K562 (cell line): ENCODE results near the gene MYCL. TPM values are rescaled to one million over a fixed set of nuclear protein-coding genes. Genes with fewer than 3 reads are reported as not detected.

ENCODE experiments used
- ASH1L ChIP-seq: fragments of 450-650 bp; IDR thresholded peaks from 2 replicates; pipeline ENCODE4 v1.6.1; 2018; ENCODE audit warnings: borderline replicate concordance, mild to moderate bottlenecking, low read depth; ENCODE audit not compliant: partially characterized antibody
- ATF3 ChIP-seq, 2 experiments: fragments of 450-650 bp in 1 of 2; sonication (generic) in 1 of 2; formaldehyde crosslinking in 1 of 2; IDR thresholded peaks in 1 of 2; conservative IDR thresholded peaks in 1 of 2; 2 replicates each; pipeline versions ENCODE4 v1.6.1 to v1.8.1; 2016 to 2023; ENCODE audit warnings: mild to moderate bottlenecking in 2 of 2, moderate library complexity in 2 of 2, inconsistent platforms in 1 of 2, missing genetic modification reagents in 1 of 2
- BRF2 ChIP-seq: IDR thresholded peaks from 3 replicates; pipeline ENCODE4 v1.6.1; 2011; ENCODE audit warnings: borderline replicate concordance, mild to moderate bottlenecking; ENCODE audit not compliant: insufficient read length, insufficient read depth
- DACH1 ChIP-seq: fragments of 450-650 bp; IDR thresholded peaks from 2 replicates; pipeline ENCODE4 v1.6.1; 2018; ENCODE audit not compliant: partially characterized antibody
- DMBX1 ChIP-seq: fragments of 250-450 bp; sonication (Bioruptor Pico); IDR thresholded peaks from 2 replicates; pipeline ENCODE4 v1.8.0; 2022; ENCODE audit warnings: inconsistent platforms, mild to moderate bottlenecking, moderate library complexity, borderline replicate concordance
- FOXK1 ChIP-seq: sonication (generic); formaldehyde crosslinking; IDR thresholded peaks from 2 replicates; pipeline ENCODE4 v1.8.0; 2022; ENCODE audit warnings: missing genetic modification reagents, mild to moderate bottlenecking, borderline replicate concordance
- ILF3 ChIP-seq: fragments of 450-650 bp; IDR thresholded peaks from 2 replicates; pipeline ENCODE4 v1.6.1; 2018; ENCODE audit warnings: antibody characterized with exemption, mild to moderate bottlenecking, moderate library complexity, borderline replicate concordance
- MAFK ChIP-seq: IDR thresholded peaks from 2 replicates; pipeline ENCODE4 v1.6.1; 2011; ENCODE audit warnings: low read length, improper control_type of control experiment
- MBD1 ChIP-seq: fragments of 250-450 bp; sonication (Bioruptor Pico); IDR thresholded peaks from 2 replicates; pipeline ENCODE4 v1.8.0; 2022; ENCODE audit warnings: inconsistent platforms
- MCM2 ChIP-seq: fragments of 450-650 bp; IDR thresholded peaks from 2 replicates; pipeline ENCODE4 v1.6.1; 2017; ENCODE audit warnings: low read depth, mild to moderate bottlenecking
- MEF2A ChIP-seq: IDR thresholded peaks from 2 replicates; pipeline ENCODE4 v1.6.1; 2011; ENCODE audit warnings: low read depth, mild to moderate bottlenecking, low read length, moderate library complexity; ENCODE audit not compliant: control insufficient read depth
- NBN ChIP-seq: fragments of 450-650 bp; IDR thresholded peaks from 2 replicates; pipeline ENCODE4 v1.6.1; 2016; ENCODE audit warnings: low read depth, mild to moderate bottlenecking
- NCOA6 ChIP-seq: fragments of 450-650 bp; IDR thresholded peaks from 2 replicates; pipeline ENCODE4 v1.6.1; 2017; ENCODE audit warnings: mild to moderate bottlenecking
- PHF21A ChIP-seq: fragments of 450-650 bp; IDR thresholded peaks from 2 replicates; pipeline ENCODE4 v1.6.1; 2017; ENCODE audit warnings: low read depth, borderline replicate concordance
- SOX6 ChIP-seq: fragments of 450-650 bp; IDR thresholded peaks from 2 replicates; pipeline ENCODE4 v1.6.1; 2014; ENCODE audit warnings: mild to moderate bottlenecking
- SRSF9 ChIP-seq: fragments of 200-400 bp; formaldehyde crosslinking; IDR thresholded peaks from 2 replicates; pipeline ENCODE4 v1.6.1; 2017; ENCODE audit warnings: low read depth, low read length, borderline replicate concordance
- TEAD1 ChIP-seq, 2 experiments: fragments of 450-650 bp in 1 of 2; sonication (generic) in 1 of 2; formaldehyde crosslinking; IDR thresholded peaks; 2 replicates each; pipeline versions ENCODE4 v1.4.0 to v1.8.0; 2020 to 2022; ENCODE audit warnings: mild to moderate bottlenecking in 2 of 2, missing genetic modification reagents in 1 of 2
- THRAP3 ChIP-seq: fragments of 450-650 bp; IDR thresholded peaks from 2 replicates; pipeline ENCODE4 v1.6.1; 2016; ENCODE audit warnings: mild to moderate bottlenecking, inconsistent platforms, borderline replicate concordance
- USF1 ChIP-seq: sonication (generic); formaldehyde crosslinking; IDR thresholded peaks from 2 replicates; pipeline ENCODE4 v1.9.0; 2022; ENCODE audit warnings: mild to moderate bottlenecking, missing genetic modification reagents
- WHSC1 ChIP-seq: IDR thresholded peaks from one replicate; pipeline ENCODE4 v1.6.1; 2012; ENCODE audit warnings: low read length, control low read depth, inconsistent platforms
- ZC3H11A ChIP-seq: IDR thresholded peaks from 2 replicates; pipeline ENCODE4 v1.6.1; 2012; ENCODE audit warnings: low read depth, low read length, improper control_type of control experiment
- ZNF707 ChIP-seq: fragments of 250-450 bp; sonication (Bioruptor Pico); conservative IDR thresholded peaks from 2 replicates; pipeline ENCODE4 v1.8.0; 2022; ENCODE audit warnings: inconsistent platforms, mild to moderate bottlenecking, moderate library complexity
- ZNF77 ChIP-seq: fragments of 250-450 bp; sonication (Bioruptor Pico); IDR thresholded peaks from 2 replicates; pipeline ENCODE4 v1.5.0; 2020
- polyA plus RNA-seq, 8 experiments: library from polyadenylated mRNA; depleted of rRNA in 4 of 8; stranded (reverse) in 5 of 8; unstranded in 3 of 8; fragments of >200 nt; fragmentation: Nextera tagmentation in 2 of 8; fragmentation: Illumina TruSeq in 1 of 8; extraction: Ambion mirVana in 2 of 8; extraction: Trizol in 1 of 8; gene quantifications; 2 replicates each; pipeline versions ENCODE4 v1.2.1 to v1.2.3, GENCODE V29; 2011 to 2014; ENCODE audit warnings: inconsistent platforms in 1 of 8, missing spikeins in 1 of 8
- total RNA-seq, 7 experiments: library from RNA; depleted of rRNA in 6 of 7; stranded (reverse); fragments of >200 nt in 6 of 7; fragmentation: Illumina TruSeq in 2 of 7; extraction: Trizol in 2 of 7; gene quantifications; 2 replicates each; pipeline versions ENCODE4 v1.2.1 to v1.2.3, GENCODE V29; 2011 to 2021; ENCODE audit warnings: low replicate concordance in 1 of 7

The MYCL gene
- total and polyA plus RNA-seq, 9 of the 15 experiments (the other 6 are each of a cell fraction or from before 2014, with no cell fraction given) = 3.5 to 22.0 (median 12.8) TPM

DNA sequence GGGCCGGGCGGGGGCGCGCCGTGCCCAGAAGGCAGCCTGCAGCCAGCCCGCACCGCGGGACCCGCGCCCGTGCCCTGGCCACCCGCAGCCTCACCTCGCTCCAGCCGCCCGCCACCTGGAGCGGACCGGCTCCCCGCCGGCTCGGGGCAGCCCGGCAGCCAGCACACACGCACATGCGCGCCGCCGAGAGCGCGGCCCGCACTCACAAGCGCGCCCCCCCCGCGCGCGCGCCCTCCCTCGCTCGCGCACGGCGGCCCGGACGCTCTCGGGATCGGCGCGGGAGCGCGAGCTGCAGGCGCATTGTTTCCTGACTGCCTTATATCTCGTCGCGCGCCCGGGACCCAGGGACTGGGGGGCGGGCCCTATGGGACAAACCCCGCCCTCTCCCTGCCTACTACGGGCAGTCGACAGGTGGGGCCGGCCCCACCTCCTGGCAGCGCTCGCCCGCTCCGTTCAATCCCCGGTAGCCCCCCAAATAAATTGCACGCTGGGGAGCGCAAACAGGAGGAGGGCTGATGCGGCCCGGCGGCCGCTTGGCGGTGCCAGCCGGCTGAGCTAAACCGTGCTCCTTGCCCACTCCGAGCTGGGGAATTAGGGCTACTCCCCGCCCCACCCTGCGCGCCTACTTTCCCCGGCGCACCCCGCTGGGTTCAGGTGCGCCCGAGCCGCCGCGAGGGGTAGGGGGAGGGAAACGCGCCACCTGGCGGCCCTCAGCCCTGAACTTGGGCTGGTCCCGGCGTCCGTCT is at the start of gene MYCL (continued):
- TF ChIP-seq USF1 = no peak
- TF ChIP-seq THRAP3 = no peak
- TF ChIP-seq FOXK1 = peak; percentile 59; the same call in 1 of the 2 replicates
- no peak for TF ChIP-seq ZNF77
- no peak for TF ChIP-seq WHSC1
- peak; percentile 99 for TF ChIP-seq DMBX1 (CRISPR knock-in tag)
- TF ChIP-seq ASH1L = no peak
- TF ChIP-seq ZNF707 = no peak
- TF ChIP-seq MBD1 (CRISPR knock-in tag) = no peak
- no peak for TF ChIP-seq BRF2
- no peak for TF ChIP-seq MCM2
- TF ChIP-seq MEF2A = no peak
- no peak for TF ChIP-seq DACH1
- TF ChIP-seq NCOA6 = 0 out of 2 replicates have a peak, but pooled peaks have one; percentile 62
- TF ChIP-seq NBN = no peak; the same call in 1 of the 2 replicates
- TF ChIP-seq ILF3 = no peak
- TF ChIP-seq PHF21A = 0 out of 2 replicates have a peak, but pooled peaks have one; percentile 34
- TF ChIP-seq ATF3 (IDR thresholded peaks at IDR 0.05) = no peak
- TF ChIP-seq ATF3 (CRISPR knock-in tag; conservative IDR thresholded peaks at IDR 0.05) = no peak
- TF ChIP-seq MAFK = no peak
- TF ChIP-seq SOX6 = no peak
- no peak for TF ChIP-seq SRSF9
- no peak for TF ChIP-seq ZC3H11A
- no peak for TF ChIP-seq TEAD1 (CRISPR knock-in tag; IDR thresholded peaks at IDR 0.05)
